ENCODE results near the gene VTI1A. TPM values are rescaled to one million over a fixed set of nuclear protein-coding genes. Genes with fewer than 3 reads are reported as not detected.
A peak's percentile ranks its signal among the peaks of the same experiment; 100 is the strongest.

The VTI1A gene
- total and polyA plus RNA-seq, 8 donors = 7.3 to 20.2 (median 11.6) TPM

DNA sequence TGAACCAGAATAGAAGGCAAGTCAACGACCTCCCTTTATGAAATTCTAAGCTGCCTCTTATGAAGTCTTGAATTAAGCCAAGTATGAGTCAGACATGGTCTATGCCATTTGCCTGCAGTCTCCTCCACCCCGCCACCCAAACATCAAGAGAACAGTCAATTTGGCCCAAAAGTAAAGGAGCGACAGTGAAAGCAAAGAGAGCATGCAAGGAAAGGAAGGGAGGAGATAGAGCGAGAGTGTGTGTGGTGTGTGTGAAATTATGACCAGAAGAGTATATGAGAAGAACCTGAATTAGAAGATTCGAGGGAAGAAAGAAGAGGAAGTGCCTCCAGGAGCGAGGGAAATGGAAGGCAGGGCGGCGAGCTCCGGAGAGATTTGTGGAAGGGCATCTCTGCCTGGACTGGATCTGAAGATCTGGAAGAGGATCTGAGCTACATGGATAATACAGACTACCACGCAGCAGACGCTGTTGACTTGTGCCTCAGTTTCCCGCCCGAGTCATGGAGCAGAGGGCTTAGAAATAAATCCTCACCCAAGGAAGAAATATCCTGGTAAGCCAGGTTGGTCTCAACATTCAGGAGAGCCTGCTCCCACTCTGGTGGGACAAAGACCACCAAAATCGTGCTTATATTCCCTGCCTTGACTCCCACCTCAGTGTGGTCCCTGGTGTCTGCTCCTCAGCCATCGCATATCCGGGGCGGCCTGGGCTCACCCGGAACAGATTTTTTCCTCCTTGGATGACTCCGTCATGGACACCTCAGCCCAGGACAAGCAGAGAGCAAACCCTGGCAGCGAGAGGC lies 760 bp upstream of the VTI1A start:
- Histone ChIP-seq H3K4me1 (peaks cover 0 to 22% (median 15%) of the 10 kb centered on the region in 3 donors), H3K27me3 (no peaks in the 10 kb centered on the region), H3K4me3 (peak overlapping the region; percentile 47 to 98 (median 86)), H3K27ac (peak overlapping the region; percentile 67 to 86 (median 82)), H3K36me3 (no peaks in the 10 kb centered on the region), H3K9me3 (no peaks in the 10 kb centered on the region)
- peak in 2 of 6 donors; percentile 13 to 62 for DNase-seq
- ATAC-seq = peak; percentile 8 to 73 (median 44)
- intact Hi-C loops (cut with DNase I) = no loop called here
- 2% methylated on average over 20 of the region's 20 CpGs for WGBS, 2 donors
- TF ChIP-seq, protein P1, sequence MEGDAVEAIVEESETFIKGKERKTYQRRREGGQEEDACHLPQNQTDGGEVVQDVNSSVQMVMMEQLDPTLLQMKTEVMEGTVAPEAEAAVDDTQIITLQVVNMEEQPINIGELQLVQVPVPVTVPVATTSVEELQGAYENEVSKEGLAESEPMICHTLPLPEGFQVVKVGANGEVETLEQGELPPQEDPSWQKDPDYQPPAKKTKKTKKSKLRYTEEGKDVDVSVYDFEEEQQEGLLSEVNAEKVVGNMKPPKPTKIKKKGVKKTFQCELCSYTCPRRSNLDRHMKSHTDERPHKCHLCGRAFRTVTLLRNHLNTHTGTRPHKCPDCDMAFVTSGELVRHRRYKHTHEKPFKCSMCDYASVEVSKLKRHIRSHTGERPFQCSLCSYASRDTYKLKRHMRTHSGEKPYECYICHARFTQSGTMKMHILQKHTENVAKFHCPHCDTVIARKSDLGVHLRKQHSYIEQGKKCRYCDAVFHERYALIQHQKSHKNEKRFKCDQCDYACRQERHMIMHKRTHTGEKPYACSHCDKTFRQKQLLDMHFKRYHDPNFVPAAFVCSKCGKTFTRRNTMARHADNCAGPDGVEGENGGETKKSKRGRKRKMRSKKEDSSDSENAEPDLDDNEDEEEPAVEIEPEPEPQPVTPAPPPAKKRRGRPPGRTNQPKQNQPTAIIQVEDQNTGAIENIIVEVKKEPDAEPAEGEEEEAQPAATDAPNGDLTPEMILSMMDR (IDR thresholded peaks at IDR 0.05) = no peak
- FAIRE-seq = no peak

DNA sequence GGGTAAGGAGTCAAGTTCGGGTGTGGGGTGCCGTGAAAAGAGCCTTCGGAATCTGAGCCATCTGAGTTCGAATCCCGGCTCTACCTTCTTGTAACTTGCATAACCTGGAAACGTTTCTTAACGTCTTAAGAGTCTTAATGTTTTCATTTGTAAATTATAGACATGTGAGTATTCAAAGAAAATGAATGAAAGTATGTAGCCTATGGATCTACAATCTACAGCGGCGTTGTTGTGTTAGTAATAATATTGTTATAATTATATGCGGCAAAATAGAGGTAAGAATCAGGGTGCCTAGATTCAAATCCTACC lies 559 bp downstream of the VTI1A start:
- no peak for DNase-seq
- Histone ChIP-seq H3K27ac (peak overlapping the region; percentile 67 to 86 (median 82)), H3K4me1 (peaks cover 0 to 22% (median 15%) of the 10 kb centered on the region in 3 donors), H3K36me3 (no peaks in the 10 kb centered on the region), H3K9me3 (no peaks in the 10 kb centered on the region), H3K4me3 (peak overlapping the region; percentile 47 to 98 (median 86)), H3K27me3 (no peaks in the 10 kb centered on the region)
- TF ChIP-seq, protein P1 (IDR thresholded peaks at IDR 0.05) = no peak
- 1 to 2% methylated on average over 10 of the region's 10 CpGs for WGBS, 2 donors
- ATAC-seq = no peak
- intact Hi-C loops (cut with DNase I) = no loop called here
- no peak for FAIRE-seq

DNA sequence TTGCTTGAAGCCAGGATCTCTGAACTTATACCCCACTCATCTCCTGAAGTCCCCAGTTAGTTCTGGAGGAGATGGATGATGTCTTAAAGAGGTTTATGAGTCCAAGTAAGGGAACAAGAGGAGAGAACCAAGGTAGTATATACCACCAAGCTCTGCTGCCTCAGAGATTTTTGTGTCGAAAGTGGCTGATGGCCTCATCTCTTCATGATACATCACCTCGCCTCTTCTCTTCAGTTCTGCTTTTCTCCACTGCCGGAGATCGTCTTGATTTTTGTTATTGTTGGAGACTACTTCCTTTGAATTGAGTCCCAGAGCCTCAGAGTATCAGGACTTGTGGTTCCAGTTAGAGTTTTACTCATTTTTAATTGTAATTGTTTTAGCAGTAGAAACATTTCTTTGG lies 1.9 kb downstream of the VTI1A start:
- TF ChIP-seq, protein P1 (IDR thresholded peaks at IDR 0.05) = no peak
- Histone ChIP-seq H3K9me3 (no peaks in the 10 kb centered on the region), H3K4me3 (no peak overlapping the region), H3K36me3 (no peaks in the 10 kb centered on the region), H3K27me3 (no peaks in the 10 kb centered on the region), H3K27ac (no peak overlapping the region), H3K4me1 (peaks cover 0 to 22% (median 15%) of the 10 kb centered on the region in 3 donors)
- FAIRE-seq (no peak), DNase-seq (no peak), ATAC-seq (no peak)
- 79 to 91% methylated on average over 4 of the region's 4 CpGs for WGBS, 2 donors
- intact Hi-C loops (cut with DNase I) = no loop called here

DNA sequence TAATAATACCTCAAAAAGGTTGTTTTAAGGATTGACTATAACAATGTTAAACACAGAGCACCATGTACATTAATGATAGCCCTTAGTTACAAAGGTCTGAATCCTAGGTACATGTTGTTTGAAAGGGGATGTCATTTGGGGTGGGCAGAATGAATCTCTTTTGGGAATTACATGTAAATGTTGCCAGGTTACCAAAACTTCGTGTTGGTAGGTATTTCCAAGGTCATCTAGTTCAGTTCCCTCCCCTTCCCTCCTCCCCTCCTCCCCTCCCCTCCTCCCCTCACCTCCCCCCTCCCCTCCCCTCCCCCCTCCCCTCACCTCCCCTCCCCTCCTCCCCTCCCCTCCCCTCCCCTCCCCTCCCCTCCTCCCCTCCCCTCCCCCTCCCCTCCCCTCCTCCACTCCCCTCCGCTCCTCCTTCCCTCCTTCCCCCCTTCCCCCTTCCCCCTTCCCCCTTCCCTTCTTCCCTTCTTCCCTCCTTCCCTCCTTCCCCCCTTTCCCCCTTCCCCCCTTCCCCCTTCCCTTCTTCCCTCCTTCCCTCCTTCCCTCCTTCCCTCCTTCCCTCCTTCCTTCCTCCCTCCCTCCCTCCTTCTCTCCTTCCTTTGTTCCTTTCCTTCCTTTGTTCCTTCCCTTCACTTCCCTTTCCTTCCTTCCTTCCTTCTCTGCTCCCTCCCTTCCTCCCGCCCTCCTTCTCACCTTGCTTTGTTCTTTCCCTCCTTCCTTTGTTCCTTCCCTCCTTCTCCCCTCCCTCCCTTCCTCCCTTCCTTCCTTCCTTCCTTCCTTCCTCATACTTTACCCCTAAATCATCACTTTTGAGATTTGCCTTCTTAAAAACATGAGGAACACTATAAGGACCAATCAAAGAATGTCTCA lies 8.1 kb downstream of the VTI1A start:
- H3K27me3 ChIP-seq = no peaks in the 10 kb centered on the region
- TF ChIP-seq, protein P1 (IDR thresholded peaks at IDR 0.05) = no peak
- no peak for FAIRE-seq

More for the DNA sequence above, 8.1 kb downstream of the VTI1A start:
- Histone ChIP-seq H3K4me3 (no peak overlapping the region), H3K4me1 (no peaks in the 10 kb centered on the region), H3K36me3 (no peaks in the 10 kb centered on the region), H3K27ac (no peak overlapping the region), H3K9me3 (no peaks in the 10 kb centered on the region)
- ATAC-seq = no peak
- no peak for DNase-seq
- 56 to 69% methylated on average over 2 of the region's 3 CpGs for WGBS, 2 donors
- intact Hi-C loops (cut with DNase I) = no loop called here

All from pancreas (tissue), 10 donors.